CD4-positive, alpha-beta T cell treated with Interferon alpha-2 for 1 hour (primary cell): ENCODE data around the gene FOXP1.

Experiments
- DNase-seq, 2 donors: peaks; one replicate each; pipeline ENCODE4 v3.0.0-alpha.2; 2020 to 2022

Gene FOXP1

DNA sequence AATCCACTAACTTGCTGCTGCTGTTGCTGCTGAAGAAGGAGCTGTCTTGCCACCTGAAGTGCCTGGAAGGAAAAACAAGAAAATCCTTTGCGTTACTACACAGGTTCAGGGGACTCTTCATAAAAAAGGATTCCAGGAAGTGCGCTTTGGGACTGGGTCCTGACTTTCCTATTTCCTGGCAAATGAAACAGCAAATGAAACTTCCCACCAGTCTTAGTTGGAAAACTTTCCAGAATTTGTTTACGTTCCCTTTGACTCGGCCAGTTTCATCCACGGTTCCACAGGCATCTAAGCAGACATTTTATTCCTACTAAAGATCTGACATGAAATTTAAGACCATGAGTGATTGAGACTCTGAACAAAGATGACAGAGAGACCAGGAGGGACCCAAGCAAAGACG is 471.0 kb downstream of the FOXP1 start:
- DNase-seq = no peak

DNA sequence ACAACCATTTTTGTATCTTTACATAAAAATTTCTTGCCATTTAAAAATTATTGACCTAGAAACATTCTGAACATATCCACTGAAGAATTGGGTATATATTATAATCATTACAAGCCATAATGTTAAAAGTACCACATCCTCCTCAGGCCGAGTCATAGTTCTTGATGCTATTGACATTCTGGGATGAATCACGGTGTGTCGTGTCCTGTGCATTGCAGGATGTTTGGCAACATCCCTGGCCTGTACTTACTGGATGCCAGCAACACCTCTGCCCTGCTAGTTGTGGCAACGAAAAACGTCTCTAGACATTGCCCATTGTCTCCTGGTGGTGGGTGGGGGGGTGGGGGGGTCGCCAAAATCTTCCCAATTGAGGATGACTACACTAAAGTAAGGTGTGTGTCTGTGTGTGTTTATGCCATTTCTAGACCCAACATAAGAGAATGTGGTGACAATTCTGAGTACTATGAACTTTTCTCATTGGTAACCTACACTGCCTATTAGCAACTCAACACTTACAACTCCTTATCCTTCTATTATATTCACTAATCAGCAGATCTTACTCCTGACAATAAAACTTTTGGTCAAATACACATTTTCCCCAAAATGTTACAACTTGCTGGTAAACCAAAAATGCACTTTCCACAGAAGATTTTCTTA is 471.6 kb downstream of the FOXP1 start:
- no peak for DNase-seq

DNA sequence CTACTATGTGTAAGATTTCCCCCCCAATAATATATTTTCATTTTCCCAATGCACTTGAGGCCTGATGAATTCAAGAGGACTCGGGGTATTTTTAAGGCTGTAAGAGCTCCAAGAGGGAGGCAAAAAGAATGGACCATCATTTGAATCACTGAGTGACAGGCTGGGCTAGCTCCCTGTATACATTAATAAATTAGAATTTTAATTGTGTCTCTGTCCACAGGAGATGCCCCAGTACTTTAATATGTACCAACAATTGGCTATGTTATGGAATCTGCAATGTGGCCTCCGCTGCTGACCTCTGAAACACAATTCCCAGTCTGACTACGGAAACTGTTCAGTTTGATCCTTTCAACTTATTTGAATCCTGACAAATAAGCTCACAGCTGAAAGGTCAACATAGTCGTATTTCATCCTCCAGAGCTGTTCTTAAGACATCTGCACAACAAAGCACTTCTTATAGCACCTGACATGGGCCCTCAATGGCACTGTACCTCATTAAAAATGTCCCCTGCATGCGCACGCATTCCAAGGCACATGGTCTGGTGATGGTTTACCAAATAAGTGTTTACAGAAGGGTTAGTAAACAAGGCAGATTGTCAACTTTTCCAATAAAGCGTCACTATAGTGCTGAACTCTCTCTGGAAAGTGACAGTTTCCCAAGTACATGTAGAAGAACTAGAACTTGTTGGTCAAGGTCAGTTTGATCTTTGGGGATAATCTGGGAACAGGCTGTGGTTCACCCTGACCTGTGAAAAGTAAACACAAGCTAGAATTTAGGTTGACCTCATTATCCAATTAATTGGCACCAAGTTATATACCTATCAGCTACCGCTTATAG is 472.9 kb downstream of the FOXP1 start:
- no peak for DNase-seq

DNA sequence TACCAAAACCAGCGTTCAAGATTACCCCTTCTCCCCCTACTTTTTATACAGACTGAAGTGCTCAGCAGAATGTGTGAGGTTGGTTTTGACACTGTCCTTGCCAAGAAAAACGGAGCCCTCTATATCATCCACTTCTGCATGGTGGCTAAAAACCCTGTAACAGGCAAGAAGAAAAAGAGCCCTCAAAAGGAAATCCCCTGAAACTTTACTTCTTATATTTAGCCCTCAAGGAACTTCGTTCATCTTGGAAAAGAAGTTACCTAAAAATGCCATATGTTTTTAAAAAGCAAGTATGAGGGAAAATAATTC is 473.6 kb downstream of the FOXP1 start:
- no peak for DNase-seq

DNA sequence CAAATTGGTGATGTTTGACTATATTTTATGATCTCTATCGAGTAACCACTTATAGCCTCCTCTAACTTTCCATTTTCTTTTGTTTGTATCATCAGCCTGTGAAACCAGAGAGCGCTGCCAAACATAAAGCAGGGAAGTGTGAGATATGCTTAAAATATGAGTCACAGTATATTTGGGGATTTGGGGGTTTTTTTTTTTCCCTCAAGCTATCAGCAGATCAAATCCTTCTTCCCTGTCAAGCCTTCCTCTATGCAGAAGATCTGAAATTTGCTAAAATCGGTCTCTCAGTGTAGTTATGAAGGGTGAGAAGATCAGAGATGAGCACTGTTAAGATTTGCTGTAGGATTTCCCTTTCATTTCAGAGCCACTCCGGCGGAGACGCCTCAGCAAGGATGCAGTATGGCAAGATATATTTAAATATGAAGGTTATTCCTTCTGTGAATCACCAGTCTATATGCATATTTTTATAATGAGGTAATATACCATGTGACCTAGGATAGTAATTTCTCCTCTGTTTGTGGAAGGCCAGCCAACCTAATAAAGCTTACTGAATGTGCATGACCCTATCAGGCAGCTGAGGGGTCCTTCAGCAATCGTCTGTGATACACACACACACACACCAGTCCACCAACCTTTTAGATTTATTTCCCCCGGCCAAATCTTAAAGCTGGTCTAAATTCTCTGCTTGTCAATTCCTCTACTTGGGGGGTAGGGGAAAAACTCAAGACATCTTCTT is 474.1 kb downstream of the FOXP1 start:
- DNase-seq = no peak

DNA sequence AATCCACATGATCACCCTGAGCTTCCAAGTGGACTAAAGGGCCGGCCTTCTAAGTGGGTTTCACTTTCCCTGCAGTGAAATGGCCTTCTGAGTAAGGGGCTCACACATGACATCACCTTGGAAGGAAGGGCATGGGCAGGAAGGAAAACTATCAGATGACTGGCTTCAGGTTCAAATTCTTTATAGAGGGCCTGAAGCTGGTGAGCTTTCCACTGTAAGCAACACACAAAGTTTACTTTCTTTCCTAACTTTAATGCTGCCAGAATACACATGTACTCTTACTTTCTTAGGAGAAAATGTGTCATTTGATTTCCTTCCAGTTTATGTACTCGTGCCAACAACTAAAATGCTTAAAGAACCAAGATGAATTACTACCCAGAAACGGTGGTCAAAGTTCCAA is 475.6 kb downstream of the FOXP1 start:
- no peak for DNase-seq

DNA sequence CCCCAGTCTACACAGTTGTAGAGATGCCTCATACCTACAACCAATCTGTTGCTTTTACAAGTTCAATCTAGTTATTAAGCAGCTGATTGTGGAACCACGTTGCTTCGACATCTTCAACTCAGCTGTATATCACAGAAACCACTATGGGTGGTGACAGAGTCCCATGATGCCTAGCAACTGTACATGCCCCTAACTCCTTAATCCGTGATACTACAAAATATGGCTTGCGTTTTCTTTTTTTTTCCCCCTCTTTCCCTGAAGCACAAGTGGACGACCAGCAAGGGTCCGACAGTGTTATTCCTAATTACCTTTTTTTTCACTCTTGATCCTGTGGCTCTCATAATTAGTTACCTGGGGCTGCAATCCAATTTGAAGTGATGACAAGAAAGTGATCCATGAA is 478.6 kb downstream of the FOXP1 start:
- DNase-seq = no peak

DNA sequence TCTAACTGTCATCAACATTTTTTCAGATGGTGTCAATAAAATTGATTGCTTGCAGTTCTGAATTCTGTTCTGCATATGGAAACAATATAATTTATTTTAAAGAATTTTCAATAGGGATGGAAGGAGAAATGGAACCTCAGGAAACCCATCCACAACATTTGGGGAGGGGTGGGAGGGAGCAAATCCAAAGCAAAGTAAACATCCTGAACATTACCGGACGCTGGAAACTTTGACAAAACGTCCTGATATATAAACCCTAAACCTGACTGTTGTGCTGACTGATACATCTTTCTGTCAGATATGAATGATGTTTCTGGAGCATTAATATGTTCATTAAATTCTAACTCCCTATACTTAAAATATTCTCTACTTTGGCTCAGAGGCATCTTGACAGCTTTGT is 479.0 kb downstream of the FOXP1 start:
- no peak for DNase-seq

DNA sequence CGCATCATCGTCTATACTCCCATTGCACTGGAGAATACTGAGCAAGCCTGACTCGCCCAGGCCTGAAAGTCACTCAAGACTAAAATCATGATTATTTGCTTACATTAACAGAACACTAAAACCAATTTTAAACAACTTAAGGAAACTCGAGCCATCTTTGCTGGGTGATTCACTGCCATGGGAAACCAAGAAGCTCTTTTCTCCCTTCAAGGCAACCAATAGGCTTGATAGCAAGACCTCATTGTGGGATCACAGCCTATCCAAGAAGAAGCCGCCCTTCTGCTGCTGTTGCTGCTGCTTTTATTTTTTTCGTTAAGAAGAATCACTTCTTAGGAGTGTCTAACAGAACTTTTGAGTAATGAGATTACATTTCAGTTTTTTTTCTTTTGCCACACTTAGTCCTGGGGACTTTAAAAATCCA is 479.4 kb downstream of the FOXP1 start:
- no peak for DNase-seq

DNA sequence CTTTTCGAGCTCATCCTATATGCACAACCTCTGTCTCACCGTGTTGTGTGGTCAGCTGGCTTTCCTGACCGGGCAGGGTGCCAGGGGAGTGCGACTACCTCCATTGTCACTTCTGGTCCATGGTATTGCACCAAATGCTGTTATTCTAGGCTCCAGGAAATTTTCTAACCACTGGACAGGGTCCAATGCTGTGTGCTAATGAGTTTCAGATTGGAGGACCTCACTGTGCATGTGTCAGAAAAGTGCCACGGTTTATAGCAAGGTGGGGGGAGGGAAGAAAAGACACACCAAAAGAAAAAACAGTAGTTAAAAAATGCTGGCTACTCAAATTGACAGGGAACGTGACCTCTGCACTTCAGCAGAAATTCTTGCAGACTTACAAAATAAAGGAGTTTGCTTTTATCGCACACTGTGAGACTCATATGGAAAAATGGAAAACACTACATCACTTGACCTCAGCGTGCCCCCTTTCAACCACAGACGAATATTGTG is 480.1 kb downstream of the FOXP1 start:
- DNase-seq = no peak

DNA sequence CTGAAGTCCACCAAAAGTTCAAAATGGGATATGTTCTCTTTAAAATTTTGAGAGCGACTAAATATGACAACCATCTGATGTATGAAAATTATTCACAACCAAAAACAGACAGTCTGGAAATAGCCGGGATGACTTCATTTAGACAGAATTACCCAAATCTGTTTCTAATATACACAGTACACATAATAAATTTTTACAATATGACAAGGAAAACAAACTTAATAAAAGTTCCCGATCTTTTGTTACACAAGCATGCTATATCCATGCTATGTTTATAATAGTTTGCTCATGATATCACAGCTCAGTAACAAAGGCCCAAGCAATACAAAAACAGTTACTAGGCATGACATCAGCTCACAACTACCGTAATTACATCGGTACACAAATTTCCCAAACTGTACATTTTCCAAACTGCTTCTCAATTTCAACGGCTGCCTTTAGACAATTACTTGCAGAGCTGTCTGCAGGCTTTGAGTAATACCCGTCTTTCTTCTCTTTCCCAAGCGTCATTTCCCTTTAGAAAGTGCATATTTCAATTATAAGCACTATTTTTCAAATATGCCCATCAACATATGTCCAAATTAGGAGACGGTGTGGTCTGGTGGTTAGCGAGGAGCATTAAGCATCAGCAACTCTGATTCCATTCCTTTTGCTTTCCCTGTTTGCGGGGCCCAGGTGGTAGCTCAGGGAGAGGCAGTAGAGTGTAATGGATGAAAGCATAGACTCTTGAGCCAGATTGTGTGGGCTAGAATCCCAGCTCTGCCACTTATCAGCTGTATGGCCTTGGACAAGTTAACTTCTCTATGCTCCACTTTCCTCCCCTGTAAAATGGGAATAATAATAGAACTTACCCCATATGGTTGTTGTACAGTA is 481.2 kb downstream of the FOXP1 start:
- DNase-seq = no peak

DNA sequence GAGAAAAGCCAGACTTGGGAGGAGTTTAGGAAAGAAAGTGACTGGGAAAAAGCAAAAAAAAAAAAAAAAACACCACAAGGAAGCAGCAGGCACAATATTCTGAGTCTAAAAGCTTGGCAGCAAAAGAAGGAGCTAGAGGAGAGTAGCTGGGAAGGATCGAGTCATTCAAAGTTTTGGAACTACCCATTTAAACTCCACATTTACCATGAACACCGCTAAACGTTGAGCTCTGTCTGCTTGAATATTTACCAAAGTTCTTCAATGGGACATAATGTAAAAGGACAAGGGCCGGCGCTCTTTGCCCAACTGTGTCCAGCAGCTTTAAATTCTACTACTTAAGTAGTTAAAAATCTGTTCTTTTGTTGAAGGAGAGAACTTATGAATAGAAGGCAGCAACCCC is 481.9 kb downstream of the FOXP1 start:
- no peak for DNase-seq

DNA sequence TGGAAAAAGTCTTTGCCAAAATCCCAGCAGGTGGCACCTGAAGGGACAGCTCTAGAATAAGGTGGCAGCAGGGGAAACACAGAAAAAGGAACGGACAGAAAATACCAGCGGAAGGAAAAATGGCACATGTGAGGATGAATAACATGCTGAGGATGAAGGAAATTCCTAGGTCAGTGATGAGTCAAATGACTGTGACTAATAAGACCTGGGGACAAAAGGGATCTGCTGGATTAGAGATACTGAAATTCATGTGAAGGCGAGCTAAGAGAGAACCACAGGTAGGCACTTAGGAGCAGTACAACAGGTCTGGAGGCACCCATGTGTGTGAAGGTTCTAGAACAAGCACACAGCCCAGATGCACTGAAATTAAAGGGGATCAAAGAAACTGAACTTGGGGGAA is 482.5 kb downstream of the FOXP1 start:
- no peak for DNase-seq

DNA sequence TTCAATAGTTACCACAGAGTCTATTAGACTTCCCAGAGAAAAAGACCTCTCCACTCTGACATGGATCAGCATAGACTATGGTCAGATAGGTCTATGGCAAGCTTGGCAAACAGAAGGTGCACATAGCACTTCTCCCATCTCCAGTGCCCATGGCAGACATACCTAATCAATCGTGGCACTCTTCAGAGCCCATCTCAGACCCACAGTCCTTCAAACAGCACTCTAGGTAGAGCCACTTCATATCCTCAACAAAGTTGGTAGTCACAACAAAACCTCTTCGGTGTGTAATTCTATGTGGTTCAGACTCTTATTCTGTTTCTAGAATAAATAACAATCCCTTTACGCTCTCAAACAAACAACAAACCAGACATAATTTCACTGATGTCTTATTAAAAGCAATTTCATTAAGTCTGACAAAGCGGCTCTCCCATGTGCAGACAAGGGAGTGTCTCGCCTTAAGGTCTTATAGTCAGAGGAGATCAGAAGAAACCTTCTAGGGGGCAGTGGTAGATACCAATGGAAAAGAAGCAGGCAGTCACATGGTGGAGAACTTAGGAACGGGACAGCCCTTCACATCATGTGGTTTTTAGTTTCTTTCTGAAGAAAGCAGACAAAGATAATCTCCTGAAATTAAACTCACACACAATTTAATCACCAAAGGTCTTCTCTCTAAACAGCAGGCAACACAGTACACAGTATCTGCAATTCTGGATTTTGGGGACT is 483.4 kb downstream of the FOXP1 start:
- DNase-seq = no peak

DNA sequence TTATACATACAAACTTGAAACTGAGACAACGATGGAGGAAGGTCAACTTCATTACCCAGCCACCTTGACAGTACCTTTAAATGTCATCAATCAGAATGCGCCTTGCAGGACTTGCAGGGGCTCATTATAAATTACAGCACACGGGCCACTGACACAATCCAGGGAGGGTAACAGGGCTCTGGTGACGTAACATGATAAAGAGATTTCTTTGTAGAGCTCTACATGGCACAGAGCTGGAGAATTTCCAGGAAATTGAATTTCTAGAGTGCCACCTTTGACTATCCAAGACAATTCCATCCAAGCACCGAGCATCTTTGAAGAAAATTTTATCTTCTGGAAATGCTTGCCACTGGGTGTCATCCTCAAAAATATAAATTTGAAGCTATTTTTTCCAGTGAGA is 486.0 kb downstream of the FOXP1 start:
- DNase-seq = no peak

DNA sequence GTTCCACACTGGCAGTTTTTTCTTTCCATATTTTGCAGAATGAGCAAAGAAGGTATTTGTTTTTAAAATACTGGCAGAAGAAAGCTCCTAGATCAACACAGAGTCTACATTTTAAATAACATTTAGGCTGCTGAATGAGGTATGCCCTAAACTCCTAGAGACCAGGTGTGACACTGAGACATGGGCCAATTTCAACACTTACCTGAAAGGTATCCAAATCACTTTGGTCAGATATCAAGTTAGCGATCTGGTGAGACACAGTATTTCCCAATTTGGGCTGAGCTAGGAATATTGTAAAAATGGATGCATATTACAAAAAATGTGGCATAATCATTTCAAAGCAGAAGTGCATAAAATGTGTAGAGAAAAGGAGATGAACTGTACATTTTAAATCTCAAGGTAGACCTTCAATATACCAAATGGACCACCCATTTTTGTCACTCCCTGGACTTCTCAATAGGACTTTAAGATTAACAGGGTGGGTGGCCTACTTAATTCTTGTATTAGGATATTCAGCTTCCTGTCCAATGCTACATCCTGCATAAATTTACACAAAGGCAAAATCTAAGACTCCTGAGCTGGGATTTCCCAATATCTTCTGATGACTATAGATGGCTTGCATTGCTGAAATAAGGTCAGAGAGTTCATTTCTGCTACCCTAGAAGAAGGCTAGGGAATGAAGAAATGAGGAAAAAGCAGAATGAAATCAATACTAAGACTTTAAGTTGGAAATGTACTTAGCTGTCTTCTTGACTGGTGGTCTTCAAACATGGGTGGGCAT is 487.8 kb downstream of the FOXP1 start:
- DNase-seq = no peak

DNA sequence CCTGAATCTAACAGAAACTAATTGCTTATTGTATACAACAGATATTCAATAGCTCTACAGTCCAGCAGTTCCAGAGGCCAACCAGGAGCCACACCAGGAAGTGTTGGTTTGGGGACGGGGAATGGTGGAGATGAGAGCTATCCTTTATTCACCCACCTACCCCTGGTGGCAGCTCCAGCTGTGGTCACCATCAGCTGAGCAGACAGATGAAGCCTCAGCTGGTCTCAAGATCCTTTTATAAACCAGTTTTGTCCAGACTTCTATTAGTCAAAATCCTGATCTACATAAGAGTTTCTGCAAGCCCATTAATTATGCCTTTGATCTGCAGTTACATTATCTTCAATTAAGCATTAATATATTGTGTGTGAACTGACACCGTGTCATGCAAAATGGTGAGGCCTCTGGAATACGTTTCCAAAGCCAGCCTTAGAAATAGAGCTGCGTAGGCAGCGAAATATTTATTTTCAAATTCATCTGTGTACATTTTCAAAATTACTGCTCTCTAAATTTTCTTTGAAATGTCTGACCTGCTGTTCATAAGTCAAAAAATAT is 488.8 kb downstream of the FOXP1 start:
- DNase-seq = no peak

DNA sequence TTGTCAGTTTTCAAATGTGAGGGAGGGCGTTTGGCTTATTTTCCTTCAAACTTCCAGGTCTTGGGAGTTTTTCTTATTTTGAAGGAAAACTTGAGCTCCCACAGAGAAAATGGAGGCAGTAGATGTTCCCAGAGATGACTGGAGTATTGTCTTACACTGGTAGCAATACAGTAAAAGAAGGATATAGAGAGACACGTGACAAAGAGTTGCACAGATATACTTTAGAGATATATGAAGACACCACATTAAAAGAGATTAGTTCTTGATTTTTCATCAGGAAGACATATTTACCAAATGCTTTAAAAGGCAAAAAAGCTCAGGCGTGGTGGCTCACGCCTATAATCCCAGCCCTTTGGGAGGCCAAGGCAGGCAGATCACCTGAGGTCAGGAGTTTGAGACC is 490.9 kb downstream of the FOXP1 start:
- no peak for DNase-seq

DNA sequence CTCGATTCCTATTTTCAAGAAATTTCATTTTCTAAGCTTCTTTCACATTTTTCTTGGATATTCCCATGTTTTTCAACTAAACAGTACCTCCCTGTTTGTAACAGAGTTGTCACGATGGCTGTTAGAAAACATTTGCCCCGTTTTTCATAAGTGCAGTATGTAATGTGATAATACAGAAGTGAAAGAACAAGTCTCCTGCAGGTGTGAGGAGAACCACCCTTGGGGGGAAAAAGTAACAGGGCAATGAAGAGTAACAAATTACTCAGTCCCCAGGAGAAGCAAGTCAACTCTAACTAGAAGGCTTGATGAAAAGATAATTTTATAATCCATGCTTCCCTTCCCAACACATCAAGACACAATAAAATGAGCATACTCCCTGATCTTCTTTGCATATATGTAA is 493.3 kb downstream of the FOXP1 start:
- DNase-seq = no peak

DNA sequence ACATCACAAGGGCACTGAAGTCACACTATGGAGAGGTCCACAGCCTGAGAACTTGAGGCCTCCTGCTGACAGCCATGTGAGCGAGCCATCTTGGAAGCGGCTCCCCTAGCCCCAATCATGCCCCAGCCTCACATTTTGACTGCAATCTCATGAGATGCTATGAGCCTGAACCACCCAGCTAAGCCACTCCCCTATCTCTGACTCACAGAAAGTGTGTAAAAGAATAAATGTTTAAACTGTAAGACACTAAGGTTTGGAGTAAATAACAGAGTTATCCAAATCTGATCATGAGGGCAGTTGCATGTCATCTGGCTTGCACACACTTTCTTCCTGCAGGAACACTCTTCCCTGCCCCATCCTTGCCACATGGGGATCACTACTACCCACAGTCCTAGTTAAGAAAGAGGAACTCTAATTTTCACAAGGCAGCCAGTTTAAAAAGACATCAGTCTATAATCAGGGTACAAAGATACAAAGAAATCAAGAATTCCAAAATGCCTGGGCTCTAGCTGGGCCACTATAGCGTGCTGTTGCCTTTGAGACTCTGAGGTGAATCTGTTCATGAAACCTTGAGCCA is 494.2 kb downstream of the FOXP1 start:
- no peak for DNase-seq

DNA sequence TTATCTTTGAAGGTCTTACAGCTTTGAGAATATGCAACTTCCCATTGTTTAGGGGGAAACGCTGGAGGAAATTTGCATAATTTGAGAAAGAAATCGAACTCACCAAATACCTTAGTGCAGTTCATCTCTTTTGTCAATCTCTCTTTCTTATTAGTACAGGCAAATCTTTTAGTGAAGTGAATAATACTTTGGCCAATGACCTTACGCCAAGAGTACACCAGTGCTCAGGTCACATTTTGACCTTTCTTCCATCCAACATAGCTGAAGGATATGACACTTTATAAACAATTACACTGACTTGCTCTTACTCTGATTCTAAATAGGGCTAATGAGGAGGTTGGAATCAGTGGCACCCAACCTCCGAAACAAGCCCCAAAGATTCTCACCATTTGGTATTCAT is 494.8 kb downstream of the FOXP1 start:
- no peak for DNase-seq
